Chondrocyte (in vitro differentiated cells): ENCODE data around the gene MUTYH. TPM values are rescaled to one million over a fixed set of nuclear protein-coding genes. Genes with fewer than 3 reads are reported as not detected.

Source experiments
- DNase-seq: peaks from one replicate; pipeline ENCODE4 v3.0.0; 2021; ENCODE audit warnings: mixed read lengths, low spot score
- H3K27ac Mint-ChIP-seq: one replicate; pipeline ENCODE4 v1.8.0; 2021; ENCODE audit warnings: mild to moderate bottlenecking, moderate library complexity, mixed read lengths; ENCODE audit not compliant: unreplicated experiment
- H3K27me3 Mint-ChIP-seq: 2 replicates; pipeline ENCODE4 v1.8.0; 2021; ENCODE audit warnings: low read depth, mixed read lengths
- H3K36me3 Mint-ChIP-seq: 2 replicates; pipeline ENCODE4 v1.8.0; 2021; ENCODE audit warnings: low read depth, mixed read lengths
- H3K4me1 Mint-ChIP-seq: 2 replicates; pipeline ENCODE4 v1.8.0; 2021; ENCODE audit warnings: low read depth, mild to moderate bottlenecking, mixed read lengths
- H3K4me3 Mint-ChIP-seq: one replicate; pipeline ENCODE4 v1.8.0; 2021; ENCODE audit warnings: mild to moderate bottlenecking, moderate library complexity, mixed read lengths; ENCODE audit not compliant: unreplicated experiment
- H3K9me3 Mint-ChIP-seq: 2 replicates; pipeline ENCODE4 v1.8.0; 2021; ENCODE audit warnings: low read depth, mixed read lengths
- CTCF ChIP-seq: fragments of 200-600 bp; sonication (generic); IDR thresholded peaks from 2 replicates; pipeline ENCODE4 v1.5.0; 2021; ENCODE audit warnings: antibody characterized with exemption, mild to moderate bottlenecking, moderate library complexity
- total RNA-seq: library from RNA; stranded (reverse); gene quantifications from 3 replicates; pipeline ENCODE4 v1.2.1, GENCODE V29; 2021

MUTYH gene
- total RNA-seq, 1 donor from 2014 or later, result 12.8 TPM

- TF ChIP-seq CTCF, result no peak
- H3K27ac Mint-ChIP-seq, result no peak overlapping the region
- H3K4me3 Mint-ChIP-seq, result no peak overlapping the region
- H3K4me1 Mint-ChIP-seq, result peaks cover 7% of the 10 kb centered on the region
- H3K36me3 Mint-ChIP-seq, result peaks cover 6% of the 10 kb centered on the region
- no peaks in the 10 kb centered on the region for H3K27me3 Mint-ChIP-seq
- H3K9me3 Mint-ChIP-seq, result no peaks in the 10 kb centered on the region
- no peak for DNase-seq
These were observed 5.7 kb downstream of the MUTYH start for GRCh38 chr1:45334308-45335245.

- no peak overlapping the region for H3K4me3 Mint-ChIP-seq
These were observed 7.9 kb downstream of the MUTYH start for GRCh38 chr1:45332346-45332720.

GRCh38 chr1:45331436-45332345 lies 8.5 kb downstream of the MUTYH start:
- H3K9me3 Mint-ChIP-seq, result no peaks in the 10 kb centered on the region
- peaks cover 7% of the 10 kb centered on the region for H3K36me3 Mint-ChIP-seq
- H3K4me3 Mint-ChIP-seq, result no peak overlapping the region
- no peak for TF ChIP-seq CTCF
- no peak overlapping the region for H3K27ac Mint-ChIP-seq
- H3K4me1 Mint-ChIP-seq, result peaks cover 2% of the 10 kb centered on the region
- no peaks in the 10 kb centered on the region for H3K27me3 Mint-ChIP-seq
- DNase-seq, result no peak

More at GRCh38 chr1:45332346-45332720, 7.9 kb downstream of the MUTYH start:
- TF ChIP-seq CTCF, result no peak
- H3K4me1 Mint-ChIP-seq, result no peaks in the 10 kb centered on the region
- H3K27ac Mint-ChIP-seq, result no peak overlapping the region
- no peaks in the 10 kb centered on the region for H3K9me3 Mint-ChIP-seq
- H3K36me3 Mint-ChIP-seq, result peaks cover 7% of the 10 kb centered on the region
- H3K27me3 Mint-ChIP-seq, result no peaks in the 10 kb centered on the region
- no peak for DNase-seq

- DNase-seq, result no peak
- Mint-ChIP-seq H3K9me3 (no peaks in the 10 kb centered on the region), H3K4me1 (peaks cover 6% of the 10 kb centered on the region), H3K4me3 (no peak overlapping the region), H3K36me3 (peaks cover 7% of the 10 kb centered on the region), H3K27ac (no peak overlapping the region), H3K27me3 (no peaks in the 10 kb centered on the region)
- no peak for TF ChIP-seq CTCF
These were observed 10.8 kb downstream of the MUTYH start for GRCh38 chr1:45329445-45329844.

- no peak for TF ChIP-seq CTCF
- Mint-ChIP-seq H3K4me1 (peaks cover 6% of the 10 kb centered on the region), H3K27ac (no peak overlapping the region), H3K36me3 (peaks cover 7% of the 10 kb centered on the region), H3K4me3 (no peak overlapping the region), H3K27me3 (no peaks in the 10 kb centered on the region), H3K9me3 (no peaks in the 10 kb centered on the region)
- no peak for DNase-seq
These were observed 11.6 kb downstream of the MUTYH start for GRCh38 chr1:45328680-45329079.
